ENCODE measurements around the gene ZNF592.

Gene ZNF592

DNA sequence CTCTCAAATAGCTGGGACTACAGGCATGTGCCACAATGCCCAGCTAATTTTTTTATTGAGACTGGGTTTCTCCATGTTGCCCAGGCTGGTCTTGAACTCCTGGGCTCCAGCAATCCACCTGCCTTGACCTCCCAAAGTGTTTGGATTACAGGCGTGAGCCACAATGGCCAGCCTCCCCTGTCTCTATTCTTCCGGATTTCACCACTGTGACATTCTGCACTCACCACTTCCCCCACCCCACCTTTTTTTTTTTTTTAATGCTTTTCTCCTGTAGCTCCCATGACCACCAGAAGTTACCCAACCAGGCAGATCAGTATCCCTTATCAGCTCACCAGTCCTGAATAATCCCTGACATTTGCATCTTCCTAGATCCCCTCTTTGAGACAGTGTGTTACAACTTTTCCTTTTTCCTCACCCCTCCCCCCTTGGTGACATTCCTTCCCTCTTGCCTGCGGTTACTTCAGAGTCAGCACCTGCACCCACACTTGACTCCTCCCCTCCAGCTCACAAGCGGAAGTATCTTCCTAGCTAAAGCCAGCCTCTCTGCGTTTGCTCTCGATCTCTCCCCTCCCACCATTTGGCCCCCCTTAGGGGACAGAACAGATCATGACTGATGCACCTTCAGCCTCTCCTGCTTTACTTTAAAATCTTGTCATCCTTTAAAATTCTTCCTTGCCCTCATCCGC lies 13.5 kb upstream of the ZNF592 start:
- Histone ChIP-seq H3K4me3 (ENCODE audit: low read depth, low read length) (peak overlapping the region; percentile 12), H3K27ac (ENCODE audit: extremely low read depth, low read depth, low read length) (peak overlapping the region; percentile 33; the same call in 1 of the 2 replicates), H3K4me1 (ENCODE audit: control insufficient read depth, insufficient read depth, low read length) (no peaks in the 10 kb centered on the region), H3K36me3 (ENCODE audit: control insufficient read depth in 2 of 2, insufficient read depth in 1 of 2, low read length in 2 of 2) (no peaks in the 10 kb centered on the region; a peak in 1 of 3 replicates), H3K9me3 (ENCODE audit: control insufficient read depth, insufficient read depth, low read depth, low read length) (no peaks in the 10 kb centered on the region)
- POLR2A ChIA-PET = interaction anchor here (0.6 to 5.6 kb wide), 8 partner anchors 11 to 104 kb away, joined by 3 to 64 read pairs (median 4); partner anchors contain the start of genes SEC11A and WDR73
- CTCF ChIA-PET = interaction anchor here (0.6 to 1.4 kb wide), 7 partner anchors 18 to 584 kb away, joined by 3 to 6 read pairs (median 3); no protein-coding TSS in a partner anchor
- TF ChIP-seq ZNF157 (tag by site-specific recombination; IDR thresholded peaks at IDR 0.05) (0 out of 2 replicates have a peak, but pooled peaks have one; percentile 21), YY2 (tag by site-specific recombination; IDR thresholded peaks at IDR 0.05) (no peak), ZNF792 (tag by site-specific recombination; IDR thresholded peaks at IDR 0.05) (no peak), ZNF585B (tag by site-specific recombination; IDR thresholded peaks at IDR 0.05) (no peak), ZNF311 (tag by site-specific recombination; IDR thresholded peaks at IDR 0.05; ENCODE audit: borderline replicate concordance) (no peak), WT1 (tag by site-specific recombination; IDR thresholded peaks at IDR 0.05) (peak; percentile 59; the same call in 1 of the 2 replicates), MZF1 (tag by site-specific recombination; IDR thresholded peaks at IDR 0.05; ENCODE audit: borderline replicate concordance) (peak; percentile 92), ZNF302 (tag by site-specific recombination; IDR thresholded peaks at IDR 0.05; ENCODE audit: low read depth) (no peak), SP7 (tag by site-specific recombination; IDR thresholded peaks at IDR 0.05) (peak; percentile 84), ZNF366 (tag by site-specific recombination; conservative IDR thresholded peaks at IDR 0.05) (0 out of 2 replicates have a peak, but pooled peaks have one; percentile 50), ZNF600 (tag by site-specific recombination; IDR thresholded peaks at IDR 0.05) (peak; percentile 95), RBAK (tag by site-specific recombination; IDR thresholded peaks at IDR 0.05) (0 out of 2 replicates have a peak, but pooled peaks have one; percentile 20), ZNF596 (tag by site-specific recombination; IDR thresholded peaks at IDR 0.05) (no peak), SP2 (tag by site-specific recombination; IDR thresholded peaks at IDR 0.05) (peak; percentile 71), ZFHX2 (tag by site-specific recombination; conservative IDR thresholded peaks at IDR 0.05) (peak; percentile 77), OSR2 (tag by site-specific recombination; IDR thresholded peaks at IDR 0.05) (0 out of 2 replicates have a peak, but pooled peaks have one; percentile 14), ZNF423 (tag by site-specific recombination; IDR thresholded peaks at IDR 0.05) (no peak), EGR2 (tag by site-specific recombination; IDR thresholded peaks at IDR 0.05; ENCODE audit: low read depth) (peak; percentile 76), KLF8 (tag by site-specific recombination; IDR thresholded peaks at IDR 0.05) (peak; percentile 71), ZNF391 (tag by site-specific recombination; IDR thresholded peaks at IDR 0.05; ENCODE audit: borderline replicate concordance, low read depth) (no peak), PRDM1 (tag by site-specific recombination; IDR thresholded peaks at IDR 0.05) (peak; percentile 89), ZXDB (tag by site-specific recombination; IDR thresholded peaks at IDR 0.05) (peak; percentile 60), GLIS1 (tag by site-specific recombination; IDR thresholded peaks at IDR 0.05) (peak; percentile 51; the same call in 1 of the 2 replicates), ZNF629 (tag by site-specific recombination; IDR thresholded peaks at IDR 0.05) (peak; percentile 55)
- TF ChIP-seq, protein P1, sequence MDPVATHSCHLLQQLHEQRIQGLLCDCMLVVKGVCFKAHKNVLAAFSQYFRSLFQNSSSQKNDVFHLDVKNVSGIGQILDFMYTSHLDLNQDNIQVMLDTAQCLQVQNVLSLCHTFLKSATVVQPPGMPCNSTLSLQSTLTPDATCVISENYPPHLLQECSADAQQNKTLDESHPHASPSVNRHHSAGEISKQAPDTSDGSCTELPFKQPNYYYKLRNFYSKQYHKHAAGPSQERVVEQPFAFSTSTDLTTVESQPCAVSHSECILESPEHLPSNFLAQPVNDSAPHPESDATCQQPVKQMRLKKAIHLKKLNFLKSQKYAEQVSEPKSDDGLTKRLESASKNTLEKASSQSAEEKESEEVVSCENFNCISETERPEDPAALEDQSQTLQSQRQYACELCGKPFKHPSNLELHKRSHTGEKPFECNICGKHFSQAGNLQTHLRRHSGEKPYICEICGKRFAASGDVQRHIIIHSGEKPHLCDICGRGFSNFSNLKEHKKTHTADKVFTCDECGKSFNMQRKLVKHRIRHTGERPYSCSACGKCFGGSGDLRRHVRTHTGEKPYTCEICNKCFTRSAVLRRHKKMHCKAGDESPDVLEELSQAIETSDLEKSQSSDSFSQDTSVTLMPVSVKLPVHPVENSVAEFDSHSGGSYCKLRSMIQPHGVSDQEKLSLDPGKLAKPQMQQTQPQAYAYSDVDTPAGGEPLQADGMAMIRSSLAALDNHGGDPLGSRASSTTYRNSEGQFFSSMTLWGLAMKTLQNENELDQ (tag by site-specific recombination; IDR thresholded peaks at IDR 0.05; ENCODE audit: low read depth) = no peak
- TF ChIP-seq, protein P2, sequence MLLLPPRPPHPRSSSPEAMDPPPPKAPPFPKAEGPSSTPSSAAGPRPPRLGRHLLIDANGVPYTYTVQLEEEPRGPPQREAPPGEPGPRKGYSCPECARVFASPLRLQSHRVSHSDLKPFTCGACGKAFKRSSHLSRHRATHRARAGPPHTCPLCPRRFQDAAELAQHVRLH (tag by site-specific recombination; IDR thresholded peaks at IDR 0.05) = 0 out of 2 replicates have a peak, but pooled peaks have one; percentile 47
- TF ChIP-seq, protein P3, sequence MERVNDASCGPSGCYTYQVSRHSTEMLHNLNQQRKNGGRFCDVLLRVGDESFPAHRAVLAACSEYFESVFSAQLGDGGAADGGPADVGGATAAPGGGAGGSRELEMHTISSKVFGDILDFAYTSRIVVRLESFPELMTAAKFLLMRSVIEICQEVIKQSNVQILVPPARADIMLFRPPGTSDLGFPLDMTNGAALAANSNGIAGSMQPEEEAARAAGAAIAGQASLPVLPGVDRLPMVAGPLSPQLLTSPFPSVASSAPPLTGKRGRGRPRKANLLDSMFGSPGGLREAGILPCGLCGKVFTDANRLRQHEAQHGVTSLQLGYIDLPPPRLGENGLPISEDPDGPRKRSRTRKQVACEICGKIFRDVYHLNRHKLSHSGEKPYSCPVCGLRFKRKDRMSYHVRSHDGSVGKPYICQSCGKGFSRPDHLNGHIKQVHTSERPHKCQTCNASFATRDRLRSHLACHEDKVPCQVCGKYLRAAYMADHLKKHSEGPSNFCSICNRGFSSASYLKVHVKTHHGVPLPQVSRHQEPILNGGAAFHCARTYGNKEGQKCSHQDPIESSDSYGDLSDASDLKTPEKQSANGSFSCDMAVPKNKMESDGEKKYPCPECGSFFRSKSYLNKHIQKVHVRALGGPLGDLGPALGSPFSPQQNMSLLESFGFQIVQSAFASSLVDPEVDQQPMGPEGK (tag by site-specific recombination; IDR thresholded peaks at IDR 0.05) = peak; percentile 87
- TF ChIP-seq, protein P4, sequence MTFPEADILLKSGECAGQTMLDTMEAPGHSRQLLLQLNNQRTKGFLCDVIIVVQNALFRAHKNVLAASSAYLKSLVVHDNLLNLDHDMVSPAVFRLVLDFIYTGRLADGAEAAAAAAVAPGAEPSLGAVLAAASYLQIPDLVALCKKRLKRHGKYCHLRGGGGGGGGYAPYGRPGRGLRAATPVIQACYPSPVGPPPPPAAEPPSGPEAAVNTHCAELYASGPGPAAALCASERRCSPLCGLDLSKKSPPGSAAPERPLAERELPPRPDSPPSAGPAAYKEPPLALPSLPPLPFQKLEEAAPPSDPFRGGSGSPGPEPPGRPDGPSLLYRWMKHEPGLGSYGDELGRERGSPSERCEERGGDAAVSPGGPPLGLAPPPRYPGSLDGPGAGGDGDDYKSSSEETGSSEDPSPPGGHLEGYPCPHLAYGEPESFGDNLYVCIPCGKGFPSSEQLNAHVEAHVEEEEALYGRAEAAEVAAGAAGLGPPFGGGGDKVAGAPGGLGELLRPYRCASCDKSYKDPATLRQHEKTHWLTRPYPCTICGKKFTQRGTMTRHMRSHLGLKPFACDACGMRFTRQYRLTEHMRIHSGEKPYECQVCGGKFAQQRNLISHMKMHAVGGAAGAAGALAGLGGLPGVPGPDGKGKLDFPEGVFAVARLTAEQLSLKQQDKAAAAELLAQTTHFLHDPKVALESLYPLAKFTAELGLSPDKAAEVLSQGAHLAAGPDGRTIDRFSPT (tag by site-specific recombination; IDR thresholded peaks at IDR 0.05) = 0 out of 2 replicates have a peak, but pooled peaks have one; percentile 52
- TF ChIP-seq, protein P5, sequence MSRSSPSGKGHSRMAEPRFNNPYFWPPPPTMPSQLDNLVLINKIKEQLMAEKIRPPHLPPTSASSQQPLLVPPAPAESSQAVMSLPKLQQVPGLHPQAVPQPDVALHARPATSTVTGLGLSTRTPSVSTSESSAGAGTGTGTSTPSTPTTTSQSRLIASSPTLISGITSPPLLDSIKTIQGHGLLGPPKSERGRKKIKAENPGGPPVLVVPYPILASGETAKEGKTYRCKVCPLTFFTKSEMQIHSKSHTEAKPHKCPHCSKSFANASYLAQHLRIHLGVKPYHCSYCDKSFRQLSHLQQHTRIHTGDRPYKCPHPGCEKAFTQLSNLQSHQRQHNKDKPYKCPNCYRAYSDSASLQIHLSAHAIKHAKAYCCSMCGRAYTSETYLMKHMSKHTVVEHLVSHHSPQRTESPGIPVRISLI (tag by site-specific recombination; IDR thresholded peaks at IDR 0.05) = peak; percentile 89
